Liver (tissue), 2 donors: ENCODE results near the gene TLL2.

Source experiments
- CTCF ChIP-seq: fragments of 150-350 bp; IDR thresholded peaks from 2 replicates; pipeline ENCODE4 v1.5.1; 2017; ENCODE audit warnings: improper control_type of control experiment, low read depth, low read length; ENCODE audit not compliant: missing input control
- FOXA1 ChIP-seq: IDR thresholded peaks from 2 replicates; pipeline ENCODE4 v1.6.1; 2016; ENCODE audit warnings: antibody characterized with exemption
- donor health status: healthy.

GRCh38 chr10:96482815-96483588, 30.7 kb downstream of the TLL2 start:
- no peak for TF ChIP-seq CTCF
- TF ChIP-seq FOXA1 = no peak
